Activated CD8-positive, alpha-beta memory T cell treated with anti-CD3 and anti-CD28 coated beads, Interleukin-2, amount 10 ng/mL, durations not matched to agents 7 days and 5 days (primary cell): Measurements from ENCODE around the gene ZNF385B. TPM values are rescaled to one million over a fixed set of nuclear protein-coding genes. Genes with fewer than 3 reads are reported as not detected.

Experiments
- ATAC-seq: fragments of 150-1000 bp; cut with Tn5 transposase; one replicate; pipeline ENCODE4 v1.10.0; 2021; ENCODE audit warnings: moderate library complexity
- CTCF ChIA-PET: fragments of 350-600 bp; sonication (Branson Sonifier 250); formaldehyde crosslinking; loops from one replicate; lab custom pipeline; 2021; ENCODE audit warnings: antibody characterized with exemption; lab: Charles Lee
- DNase-seq: peaks from one replicate; pipeline ENCODE4 v3.0.0-alpha.2; 2020
- H3K27ac Mint-ChIP-seq: one replicate; pipeline ENCODE4 v1.8.0; 2021; ENCODE audit warnings: mild to moderate bottlenecking, mixed read lengths
- H3K27me3 Mint-ChIP-seq: one replicate; pipeline ENCODE4 v1.8.0; 2021; ENCODE audit warnings: mixed read lengths
- H3K36me3 Mint-ChIP-seq: one replicate; pipeline ENCODE4 v1.8.0; 2021; ENCODE audit warnings: mild to moderate bottlenecking, mixed read lengths
- H3K4me1 Mint-ChIP-seq: one replicate; pipeline ENCODE4 v1.8.0; 2021; ENCODE audit warnings: mixed read lengths
- H3K4me3 Mint-ChIP-seq: one replicate; pipeline ENCODE4 v1.8.0; 2021; ENCODE audit warnings: mild to moderate bottlenecking, moderate library complexity, mixed read lengths
- H3K9me3 Mint-ChIP-seq: one replicate; pipeline ENCODE4 v1.8.0; 2022; ENCODE audit warnings: low read depth, mixed read lengths
- total RNA-seq, 2 experiments: library from RNA; stranded (reverse); gene quantifications; one replicate each; pipeline ENCODE4 v1.2.3, GENCODE V29; 2021

The ZNF385B gene
- total RNA-seq, 2 experiments from 2014 or later: not detected

GRCh38 chr2:179446476-179447141, 414.8 kb downstream of the ZNF385B start:
- Mint-ChIP-seq H3K4me1 (no peaks in the 10 kb centered on the region), H3K4me3 (no peak overlapping the region), H3K27ac (no peak overlapping the region), H3K27me3 (peaks cover 1% of the 10 kb centered on the region), H3K36me3 (no peaks in the 10 kb centered on the region), H3K9me3 (no peaks in the 10 kb centered on the region)
- ATAC-seq (no peak), DNase-seq (no peak)
- CTCF ChIA-PET: no interaction called here

- Mint-ChIP-seq H3K27me3 (peaks cover 5% of the 10 kb centered on the region), H3K9me3 (no peaks in the 10 kb centered on the region), H3K36me3 (no peaks in the 10 kb centered on the region), H3K27ac (no peak overlapping the region), H3K4me3 (no peak overlapping the region), H3K4me1 (no peaks in the 10 kb centered on the region)
- no peak for ATAC-seq
- no peak for DNase-seq
- CTCF ChIA-PET: interaction anchor here (1.0 kb wide), 1 partner anchor 33 kb away, joined by 3 read pairs; no protein-coding TSS in a partner anchor
These were observed 417.4 kb downstream of the ZNF385B start for GRCh38 chr2:179444056-179444455.

- Mint-ChIP-seq H3K4me1 (no peaks in the 10 kb centered on the region), H3K27ac (no peak overlapping the region), H3K27me3 (peaks cover 5% of the 10 kb centered on the region), H3K4me3 (no peak overlapping the region), H3K36me3 (no peaks in the 10 kb centered on the region), H3K9me3 (no peaks in the 10 kb centered on the region)
- CTCF ChIA-PET: no interaction called here
- no peak for ATAC-seq
- no peak for DNase-seq
These were observed 418.2 kb downstream of the ZNF385B start for GRCh38 chr2:179443180-179443579.

GRCh38 chr2:179442206-179442605, 419.2 kb downstream of the ZNF385B start:
- Mint-ChIP-seq H3K36me3 (no peaks in the 10 kb centered on the region), H3K4me3 (no peak overlapping the region), H3K9me3 (no peaks in the 10 kb centered on the region), H3K27me3 (peaks cover 5% of the 10 kb centered on the region), H3K27ac (no peak overlapping the region), H3K4me1 (no peaks in the 10 kb centered on the region)
- no peak for ATAC-seq
- DNase-seq: no peak
- CTCF ChIA-PET: interaction anchor here (1.5 kb wide), 1 partner anchor 31 kb away, joined by 4 read pairs; no protein-coding TSS in a partner anchor

- no peaks in the 10 kb centered on the region for H3K36me3 Mint-ChIP-seq
- no peak for ATAC-seq
- DNase-seq: no peak
- H3K27ac Mint-ChIP-seq: no peak overlapping the region
- H3K4me3 Mint-ChIP-seq: no peak overlapping the region
- no peaks in the 10 kb centered on the region for H3K4me1 Mint-ChIP-seq
- H3K27me3 Mint-ChIP-seq: peaks cover 5% of the 10 kb centered on the region
- CTCF ChIA-PET: interaction anchor here (1.5 to 1.6 kb wide), 2 partner anchors 19 to 31 kb away, joined by 4 to 6 read pairs; no protein-coding TSS in a partner anchor
- H3K9me3 Mint-ChIP-seq: no peaks in the 10 kb centered on the region
These were observed 419.9 kb downstream of the ZNF385B start for GRCh38 chr2:179441551-179441950.

GRCh38 chr2:179440642-179441251, 420.7 kb downstream of the ZNF385B start:
- no peak overlapping the region for H3K4me3 Mint-ChIP-seq
- H3K4me1 Mint-ChIP-seq: no peaks in the 10 kb centered on the region
- DNase-seq (no peak), ATAC-seq (no peak)
- peaks cover 5% of the 10 kb centered on the region for H3K27me3 Mint-ChIP-seq
- no peaks in the 10 kb centered on the region for H3K36me3 Mint-ChIP-seq
- CTCF ChIA-PET: interaction anchor here (1.3 to 1.6 kb wide), 2 partner anchors 14 to 18 kb away, joined by 4 to 6 read pairs; no protein-coding TSS in a partner anchor
- H3K27ac Mint-ChIP-seq: no peak overlapping the region
- no peaks in the 10 kb centered on the region for H3K9me3 Mint-ChIP-seq

- ATAC-seq (no peak), DNase-seq (no peak)
- Mint-ChIP-seq H3K4me3 (no peak overlapping the region), H3K27me3 (peaks cover 5% of the 10 kb centered on the region), H3K27ac (no peak overlapping the region), H3K36me3 (no peaks in the 10 kb centered on the region), H3K4me1 (no peaks in the 10 kb centered on the region), H3K9me3 (no peaks in the 10 kb centered on the region)
- CTCF ChIA-PET: no interaction called here
These were observed 422.8 kb downstream of the ZNF385B start for GRCh38 chr2:179438654-179439053.

GRCh38 chr2:179437430-179437829, 424.0 kb downstream of the ZNF385B start:
- Mint-ChIP-seq H3K4me1 (no peaks in the 10 kb centered on the region), H3K36me3 (no peaks in the 10 kb centered on the region), H3K27me3 (peaks cover 5% of the 10 kb centered on the region), H3K27ac (no peak overlapping the region), H3K9me3 (no peaks in the 10 kb centered on the region), H3K4me3 (no peak overlapping the region)
- CTCF ChIA-PET: no interaction called here
- ATAC-seq: no peak
- DNase-seq: no peak

GRCh38 chr2:179435566-179435965, 425.8 kb downstream of the ZNF385B start:
- no peak for DNase-seq
- CTCF ChIA-PET: no interaction called here
- Mint-ChIP-seq H3K36me3 (no peaks in the 10 kb centered on the region), H3K27me3 (peaks cover 2% of the 10 kb centered on the region), H3K4me3 (no peak overlapping the region), H3K9me3 (no peaks in the 10 kb centered on the region), H3K27ac (no peak overlapping the region), H3K4me1 (no peaks in the 10 kb centered on the region)
- no peak for ATAC-seq

GRCh38 chr2:179435000-179435399, 426.4 kb downstream of the ZNF385B start:
- no peaks in the 10 kb centered on the region for H3K4me1 Mint-ChIP-seq
- CTCF ChIA-PET: no interaction called here
- no peaks in the 10 kb centered on the region for H3K9me3 Mint-ChIP-seq
- no peak overlapping the region for H3K27ac Mint-ChIP-seq
- no peak for ATAC-seq
- DNase-seq: no peak
- H3K36me3 Mint-ChIP-seq: no peaks in the 10 kb centered on the region
- peaks cover 2% of the 10 kb centered on the region for H3K27me3 Mint-ChIP-seq
- H3K4me3 Mint-ChIP-seq: no peak overlapping the region

- no peaks in the 10 kb centered on the region for H3K9me3 Mint-ChIP-seq
- ATAC-seq (no peak), DNase-seq (no peak)
- H3K36me3 Mint-ChIP-seq: no peaks in the 10 kb centered on the region
- H3K27ac Mint-ChIP-seq: no peak overlapping the region
- H3K27me3 Mint-ChIP-seq: peaks cover 6% of the 10 kb centered on the region
- no peak overlapping the region for H3K4me3 Mint-ChIP-seq
- CTCF ChIA-PET: no interaction called here
- H3K4me1 Mint-ChIP-seq: no peaks in the 10 kb centered on the region
These were observed 427.1 kb downstream of the ZNF385B start for GRCh38 chr2:179434357-179434756.

GRCh38 chr2:179432751-179433150, 428.7 kb downstream of the ZNF385B start:
- Mint-ChIP-seq H3K9me3 (no peaks in the 10 kb centered on the region), H3K27me3 (peaks cover 16% of the 10 kb centered on the region), H3K4me3 (no peak overlapping the region), H3K4me1 (no peaks in the 10 kb centered on the region), H3K27ac (no peak overlapping the region), H3K36me3 (no peaks in the 10 kb centered on the region)
- CTCF ChIA-PET: interaction anchor here (1.9 kb wide), 1 partner anchor 10 kb away, joined by 9 read pairs; no protein-coding TSS in a partner anchor
- ATAC-seq (no peak), DNase-seq (no peak)

GRCh38 chr2:179429597-179429996, 431.8 kb downstream of the ZNF385B start:
- CTCF ChIA-PET: no interaction called here
- no peaks in the 10 kb centered on the region for H3K36me3 Mint-ChIP-seq
- DNase-seq: no peak
- no peaks in the 10 kb centered on the region for H3K9me3 Mint-ChIP-seq
- no peak overlapping the region for H3K4me3 Mint-ChIP-seq
- ATAC-seq: no peak
- no peak overlapping the region for H3K27ac Mint-ChIP-seq
- H3K27me3 Mint-ChIP-seq: peaks cover 16% of the 10 kb centered on the region
- no peaks in the 10 kb centered on the region for H3K4me1 Mint-ChIP-seq

- Mint-ChIP-seq H3K27ac (no peak overlapping the region), H3K9me3 (no peaks in the 10 kb centered on the region), H3K36me3 (no peaks in the 10 kb centered on the region), H3K4me1 (no peaks in the 10 kb centered on the region), H3K27me3 (peaks cover 17% of the 10 kb centered on the region), H3K4me3 (no peak overlapping the region)
- CTCF ChIA-PET: no interaction called here
- ATAC-seq (no peak), DNase-seq (no peak)
These were observed 432.3 kb downstream of the ZNF385B start for GRCh38 chr2:179429060-179429471.
